WTC11 (cell line): ENCODE results near the gene IFNGR1. TPM values are rescaled to one million over a fixed set of nuclear protein-coding genes. Genes with fewer than 3 reads are reported as not detected.

Source experiments
- ATAC-seq: fragments of 200-7000 bp; cut with Tn5 transposase; 2 replicates; pipeline ENCODE4 v1.10.0; 2021; ENCODE audit warnings: mild to moderate bottlenecking, moderate library complexity
- CTCF ChIA-PET: fragments of 300-600 bp; sonication (Branson Sonifier 250); formaldehyde crosslinking; loops from one replicate; lab custom pipeline; 2021; ENCODE audit warnings: antibody characterized with exemption; lab: Charles Lee
- POLR2A ChIA-PET: fragments of 350-600 bp; sonication (Branson Sonifier 250); formaldehyde crosslinking; loops from one replicate; lab custom pipeline; 2021; ENCODE audit warnings: antibody characterized with exemption; lab: Charles Lee
- DNase-seq: peaks from one replicate; pipeline ENCODE4 v3.0.0; 2021; ENCODE audit warnings: low spot score
- H3K27ac Mint-ChIP-seq: 2 replicates; pipeline ENCODE4 v1.8.0; 2021; ENCODE audit warnings: mixed read lengths
- H3K27me3 Mint-ChIP-seq: 2 replicates; pipeline ENCODE4 v1.8.0; 2021; ENCODE audit warnings: low read depth, mild to moderate bottlenecking, moderate library complexity, mixed read lengths
- H3K36me3 Mint-ChIP-seq: 2 replicates; pipeline ENCODE4 v1.8.0; 2021; ENCODE audit warnings: mixed read lengths
- H3K4me1 Mint-ChIP-seq: 2 replicates; pipeline ENCODE4 v1.8.0; 2022; ENCODE audit warnings: mixed read lengths
- H3K4me3 Mint-ChIP-seq: 2 replicates; pipeline ENCODE4 v1.8.0; 2021; ENCODE audit warnings: mild to moderate bottlenecking, moderate library complexity, mixed read lengths
- H3K9me3 Mint-ChIP-seq: 2 replicates; pipeline ENCODE4 v1.8.0; 2021; ENCODE audit warnings: mixed read lengths
- CREM ChIP-seq: sonication (generic); formaldehyde crosslinking; IDR thresholded peaks from 2 replicates; pipeline ENCODE4 v1.8.1; 2022; ENCODE audit warnings: mild to moderate bottlenecking, missing genetic modification reagents, moderate library complexity
- ESRRA ChIP-seq: sonication (generic); formaldehyde crosslinking; IDR thresholded peaks from 2 replicates; pipeline ENCODE4 v1.8.1; 2022; ENCODE audit warnings: mild to moderate bottlenecking, missing genetic modification reagents, borderline replicate concordance
- FOXP1 ChIP-seq: sonication (generic); formaldehyde crosslinking; IDR thresholded peaks from 2 replicates; pipeline ENCODE4 v1.8.0; 2022; ENCODE audit warnings: missing genetic modification reagents, mild to moderate bottlenecking, moderate library complexity, borderline replicate concordance
- GABPB1 ChIP-seq: sonication (generic); formaldehyde crosslinking; IDR thresholded peaks from 2 replicates; pipeline ENCODE4 v1.8.1; 2023; ENCODE audit warnings: mild to moderate bottlenecking, missing genetic modification reagents
- GTF2I ChIP-seq: fragments of 250-450 bp; sonication (Bioruptor Pico); conservative IDR thresholded peaks from 2 replicates; pipeline ENCODE4 v1.4.0; 2021; ENCODE audit warnings: mild to moderate bottlenecking
- JUN ChIP-seq: sonication (generic); formaldehyde crosslinking; IDR thresholded peaks from 2 replicates; pipeline ENCODE4 v1.8.0; 2023; ENCODE audit warnings: mild to moderate bottlenecking, missing genetic modification reagents
- KAT7 ChIP-seq: sonication (generic); formaldehyde crosslinking; IDR thresholded peaks from 2 replicates; pipeline ENCODE4 v1.8.1; 2023; ENCODE audit warnings: missing genetic modification reagents, mild to moderate bottlenecking, borderline replicate concordance
- NFYB ChIP-seq: sonication (generic); formaldehyde crosslinking; conservative IDR thresholded peaks from 2 replicates; pipeline ENCODE4 v1.8.0; 2022; ENCODE audit warnings: low read depth, missing genetic modification reagents
- SMAD3 ChIP-seq: sonication (generic); formaldehyde crosslinking; IDR thresholded peaks from 2 replicates; pipeline ENCODE4 v1.8.0; 2022; ENCODE audit warnings: missing genetic modification reagents, mild to moderate bottlenecking, borderline replicate concordance
- TP53 ChIP-seq: sonication (generic); formaldehyde crosslinking; IDR thresholded peaks from 2 replicates; pipeline ENCODE4 v1.8.1; 2023; ENCODE audit warnings: mild to moderate bottlenecking, missing genetic modification reagents
- ZNF121 ChIP-seq: sonication (generic); formaldehyde crosslinking; IDR thresholded peaks from 2 replicates; pipeline ENCODE4 v1.8.0; 2023; ENCODE audit warnings: missing genetic modification reagents
- ZNF138 ChIP-seq: sonication (generic); formaldehyde crosslinking; conservative IDR thresholded peaks from 2 replicates; pipeline ENCODE4 v1.8.1; 2022; ENCODE audit warnings: mild to moderate bottlenecking, moderate library complexity, missing genetic modification reagents
- ZNF263 ChIP-seq: sonication (generic); formaldehyde crosslinking; IDR thresholded peaks from 2 replicates; pipeline ENCODE4 v1.8.1; 2022; ENCODE audit warnings: low read depth, mild to moderate bottlenecking, moderate library complexity, missing genetic modification reagents
- ZNF317 ChIP-seq: sonication (generic); formaldehyde crosslinking; IDR thresholded peaks from 2 replicates; pipeline ENCODE4 v1.8.1; 2023; ENCODE audit warnings: low read depth, mild to moderate bottlenecking, moderate library complexity, missing genetic modification reagents, borderline replicate concordance
- ZNF396 ChIP-seq: fragments of 250-450 bp; sonication (Bioruptor Pico); IDR thresholded peaks from 2 replicates; pipeline ENCODE4 v1.8.0; 2021; ENCODE audit warnings: mild to moderate bottlenecking, moderate library complexity, borderline replicate concordance
- ZNF423 ChIP-seq: fragments of 250-450 bp; sonication (Bioruptor Pico); IDR thresholded peaks from 2 replicates; pipeline ENCODE4 v2.1.2; 2022; ENCODE audit warnings: mild to moderate bottlenecking, moderate library complexity
- total RNA-seq: library from RNA; stranded (reverse); gene quantifications from 3 replicates; pipeline ENCODE4 v1.2.3, GENCODE V29; 2021
- TF ChIP-seq, protein P1 (sequence below): sonication (generic); formaldehyde crosslinking; IDR thresholded peaks from 2 replicates; pipeline ENCODE4 v1.8.1; 2023; ENCODE audit warnings: mild to moderate bottlenecking, missing genetic modification reagents
- TF ChIP-seq, protein P2 (sequence below): sonication (generic); formaldehyde crosslinking; IDR thresholded peaks from 2 replicates; pipeline ENCODE4 v1.8.0; 2023; ENCODE audit warnings: missing genetic modification reagents
- TF ChIP-seq, protein P3 (sequence below): sonication (generic); formaldehyde crosslinking; IDR thresholded peaks from 2 replicates; pipeline ENCODE4 v1.8.1; 2023; ENCODE audit warnings: mild to moderate bottlenecking, missing genetic modification reagents
- TF ChIP-seq, protein P4 (sequence below): sonication (generic); formaldehyde crosslinking; IDR thresholded peaks from 2 replicates; pipeline ENCODE4 v1.8.1; 2022; ENCODE audit warnings: missing genetic modification reagents, borderline replicate concordance

IFNGR1 gene
- total RNA-seq, 1 experiment from 2014 or later = 17.6 TPM

DNA sequence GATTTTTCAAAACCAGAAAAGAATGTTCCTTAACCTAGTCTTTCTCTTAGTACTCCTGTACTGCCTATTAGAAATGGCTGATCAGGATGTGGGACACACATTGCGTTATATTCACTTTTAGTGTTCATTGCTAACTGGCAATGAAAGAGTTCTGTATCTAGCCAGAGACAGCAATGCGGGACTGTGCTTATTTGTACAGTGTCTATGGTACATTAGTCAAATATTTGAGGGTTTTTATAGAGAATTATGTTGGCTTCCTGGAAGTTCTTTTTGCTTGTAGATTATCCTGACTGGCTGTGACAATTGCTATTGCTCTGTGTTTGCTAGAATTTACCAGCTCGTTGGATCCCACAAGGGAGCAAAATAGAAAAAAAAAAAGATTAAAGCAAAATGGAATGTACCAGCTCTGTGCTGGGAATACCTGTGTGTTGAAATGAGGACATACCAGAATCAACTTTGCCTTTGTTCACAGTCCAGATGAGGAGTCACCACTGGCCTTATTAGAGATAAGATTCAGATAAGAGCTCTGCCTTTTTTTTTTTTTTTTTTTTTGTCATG, 22.4 kb upstream of the IFNGR1 start:
- no peak overlapping the region for H3K27ac Mint-ChIP-seq
- DNase-seq = no peak
- ATAC-seq = no peak
- no peak for TF ChIP-seq SMAD3 (CRISPR knock-in tag)
- peak; percentile 44; the same call in 1 of the 2 replicates for TF ChIP-seq GABPB1 (CRISPR knock-in tag)
- ChIA-PET POLR2A (no interaction called here), CTCF (no interaction called here)
- 0 out of 2 replicates have a peak, but pooled peaks cover 4% of the 10 kb centered on the region for H3K4me1 Mint-ChIP-seq
- peaks cover 3% of the 10 kb centered on the region; the same call in 1 of the 2 replicates for H3K36me3 Mint-ChIP-seq
- peaks cover 24% of the 10 kb centered on the region for H3K9me3 Mint-ChIP-seq
- H3K27me3 Mint-ChIP-seq = no peaks in the 10 kb centered on the region
- no peak overlapping the region for H3K4me3 Mint-ChIP-seq

DNA sequence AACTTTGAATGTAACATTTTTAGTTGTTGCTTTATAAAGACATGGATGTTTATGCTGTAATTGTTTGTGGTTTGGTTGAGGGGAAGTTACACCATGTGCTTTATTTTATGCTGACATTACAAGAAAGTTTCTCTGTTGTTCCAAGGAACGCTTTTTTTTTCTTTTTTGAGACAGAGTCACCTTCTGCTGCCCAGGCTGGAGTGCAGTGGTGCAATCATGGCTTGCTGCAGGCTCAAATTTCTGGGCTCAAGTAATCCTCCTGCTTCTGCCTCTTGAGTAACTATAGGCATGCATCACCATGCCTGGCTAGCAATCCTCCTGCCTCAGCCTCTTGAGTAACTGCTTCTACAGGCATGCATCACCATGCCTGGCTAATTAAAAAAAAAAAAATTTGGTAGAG, 21.0 kb upstream of the IFNGR1 start:
- Mint-ChIP-seq H3K4me1 (0 out of 2 replicates have a peak, but pooled peaks cover 4% of the 10 kb centered on the region), H3K36me3 (peaks cover 3% of the 10 kb centered on the region; the same call in 1 of the 2 replicates), H3K4me3 (no peak overlapping the region), H3K27ac (no peak overlapping the region), H3K9me3 (peaks cover 25% of the 10 kb centered on the region), H3K27me3 (no peaks in the 10 kb centered on the region)
- POLR2A ChIA-PET = no interaction called here
- CTCF ChIA-PET = interaction anchor here (0.6 to 1.2 kb wide), 2 partner anchors 32 to 74 kb away, joined by 3 read pairs; no protein-coding TSS in a partner anchor
- TF ChIP-seq ZNF396 (CRISPR knock-in tag) (no peak), ZNF423 (CRISPR knock-in tag) (no peak), NFYB (CRISPR knock-in tag) (no peak), ESRRA (CRISPR knock-in tag) (no peak), ZNF317 (CRISPR knock-in tag) (no peak), ZNF263 (no peak), GTF2I (no peak), CREM (CRISPR knock-in tag) (no peak), FOXP1 (CRISPR knock-in tag) (no peak), ZNF138 (CRISPR knock-in tag) (no peak), TP53 (CRISPR knock-in tag) (no peak), ZNF121 (no peak), KAT7 (CRISPR knock-in tag) (no peak), JUN (CRISPR knock-in tag) (no peak)
- TF ChIP-seq, protein P1, sequence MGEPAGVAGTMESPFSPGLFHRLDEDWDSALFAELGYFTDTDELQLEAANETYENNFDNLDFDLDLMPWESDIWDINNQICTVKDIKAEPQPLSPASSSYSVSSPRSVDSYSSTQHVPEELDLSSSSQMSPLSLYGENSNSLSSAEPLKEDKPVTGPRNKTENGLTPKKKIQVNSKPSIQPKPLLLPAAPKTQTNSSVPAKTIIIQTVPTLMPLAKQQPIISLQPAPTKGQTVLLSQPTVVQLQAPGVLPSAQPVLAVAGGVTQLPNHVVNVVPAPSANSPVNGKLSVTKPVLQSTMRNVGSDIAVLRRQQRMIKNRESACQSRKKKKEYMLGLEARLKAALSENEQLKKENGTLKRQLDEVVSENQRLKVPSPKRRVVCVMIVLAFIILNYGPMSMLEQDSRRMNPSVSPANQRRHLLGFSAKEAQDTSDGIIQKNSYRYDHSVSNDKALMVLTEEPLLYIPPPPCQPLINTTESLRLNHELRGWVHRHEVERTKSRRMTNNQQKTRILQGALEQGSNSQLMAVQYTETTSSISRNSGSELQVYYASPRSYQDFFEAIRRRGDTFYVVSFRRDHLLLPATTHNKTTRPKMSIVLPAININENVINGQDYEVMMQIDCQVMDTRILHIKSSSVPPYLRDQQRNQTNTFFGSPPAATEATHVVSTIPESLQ (CRISPR knock-in tag) = no peak
- TF ChIP-seq, protein P2, sequence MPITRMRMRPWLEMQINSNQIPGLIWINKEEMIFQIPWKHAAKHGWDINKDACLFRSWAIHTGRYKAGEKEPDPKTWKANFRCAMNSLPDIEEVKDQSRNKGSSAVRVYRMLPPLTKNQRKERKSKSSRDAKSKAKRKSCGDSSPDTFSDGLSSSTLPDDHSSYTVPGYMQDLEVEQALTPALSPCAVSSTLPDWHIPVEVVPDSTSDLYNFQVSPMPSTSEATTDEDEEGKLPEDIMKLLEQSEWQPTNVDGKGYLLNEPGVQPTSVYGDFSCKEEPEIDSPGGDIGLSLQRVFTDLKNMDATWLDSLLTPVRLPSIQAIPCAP = no peak
- TF ChIP-seq, protein P3, sequence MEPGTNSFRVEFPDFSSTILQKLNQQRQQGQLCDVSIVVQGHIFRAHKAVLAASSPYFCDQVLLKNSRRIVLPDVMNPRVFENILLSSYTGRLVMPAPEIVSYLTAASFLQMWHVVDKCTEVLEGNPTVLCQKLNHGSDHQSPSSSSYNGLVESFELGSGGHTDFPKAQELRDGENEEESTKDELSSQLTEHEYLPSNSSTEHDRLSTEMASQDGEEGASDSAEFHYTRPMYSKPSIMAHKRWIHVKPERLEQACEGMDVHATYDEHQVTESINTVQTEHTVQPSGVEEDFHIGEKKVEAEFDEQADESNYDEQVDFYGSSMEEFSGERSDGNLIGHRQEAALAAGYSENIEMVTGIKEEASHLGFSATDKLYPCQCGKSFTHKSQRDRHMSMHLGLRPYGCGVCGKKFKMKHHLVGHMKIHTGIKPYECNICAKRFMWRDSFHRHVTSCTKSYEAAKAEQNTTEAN = no peak
- TF ChIP-seq, protein P4, sequence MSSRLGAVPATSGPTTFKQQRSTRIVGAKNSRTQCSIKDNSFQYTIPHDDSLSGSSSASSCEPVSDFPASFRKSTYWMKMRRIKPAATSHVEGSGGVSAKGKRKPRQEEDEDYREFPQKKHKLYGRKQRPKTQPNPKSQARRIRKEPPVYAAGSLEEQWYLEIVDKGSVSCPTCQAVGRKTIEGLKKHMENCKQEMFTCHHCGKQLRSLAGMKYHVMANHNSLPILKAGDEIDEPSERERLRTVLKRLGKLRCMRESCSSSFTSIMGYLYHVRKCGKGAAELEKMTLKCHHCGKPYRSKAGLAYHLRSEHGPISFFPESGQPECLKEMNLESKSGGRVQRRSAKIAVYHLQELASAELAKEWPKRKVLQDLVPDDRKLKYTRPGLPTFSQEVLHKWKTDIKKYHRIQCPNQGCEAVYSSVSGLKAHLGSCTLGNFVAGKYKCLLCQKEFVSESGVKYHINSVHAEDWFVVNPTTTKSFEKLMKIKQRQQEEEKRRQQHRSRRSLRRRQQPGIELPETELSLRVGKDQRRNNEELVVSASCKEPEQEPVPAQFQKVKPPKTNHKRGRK (CRISPR knock-in tag) = no peak
- no peak for DNase-seq
- ATAC-seq = no peak
